ENCODE results near the gene DZIP1. TPM values are rescaled to one million over a fixed set of nuclear protein-coding genes. Genes with fewer than 3 reads are reported as not detected.

The DZIP1 gene
- total and polyA plus RNA-seq, 2 of the 13 experiments (the other 11 are each of a cell fraction or from before 2014, with no cell fraction given): 11.0 to 36.7 TPM

DNA sequence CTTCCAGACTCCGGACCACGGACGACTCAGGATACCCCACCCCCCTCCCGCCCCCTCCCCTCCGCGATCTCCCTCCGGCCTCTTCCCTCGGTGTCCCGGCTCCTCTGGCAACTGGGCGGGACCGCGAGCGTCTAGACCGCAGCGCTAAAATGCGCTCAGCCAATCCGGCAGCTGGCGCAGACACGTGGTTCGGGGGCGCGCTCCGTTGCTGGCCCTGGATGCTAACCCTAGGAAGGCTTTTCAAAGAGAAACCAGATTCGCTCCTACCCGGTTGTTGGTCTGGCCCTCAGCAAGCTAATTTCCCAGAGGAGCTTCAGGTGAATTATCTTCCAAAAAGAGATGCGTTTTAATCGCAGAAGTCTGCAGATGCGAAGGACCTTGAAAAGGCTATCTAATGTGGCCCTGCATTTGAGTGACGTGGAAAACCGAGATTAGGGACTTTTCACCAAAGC is at the start of gene DZIP1 (continued):
- TF ChIP-seq, protein P1, sequence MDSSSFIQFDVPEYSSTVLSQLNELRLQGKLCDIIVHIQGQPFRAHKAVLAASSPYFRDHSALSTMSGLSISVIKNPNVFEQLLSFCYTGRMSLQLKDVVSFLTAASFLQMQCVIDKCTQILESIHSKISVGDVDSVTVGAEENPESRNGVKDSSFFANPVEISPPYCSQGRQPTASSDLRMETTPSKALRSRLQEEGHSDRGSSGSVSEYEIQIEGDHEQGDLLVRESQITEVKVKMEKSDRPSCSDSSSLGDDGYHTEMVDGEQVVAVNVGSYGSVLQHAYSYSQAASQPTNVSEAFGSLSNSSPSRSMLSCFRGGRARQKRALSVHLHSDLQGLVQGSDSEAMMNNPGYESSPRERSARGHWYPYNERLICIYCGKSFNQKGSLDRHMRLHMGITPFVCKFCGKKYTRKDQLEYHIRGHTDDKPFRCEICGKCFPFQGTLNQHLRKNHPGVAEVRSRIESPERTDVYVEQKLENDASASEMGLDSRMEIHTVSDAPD (CRISPR knock-in tag; IDR thresholded peaks at IDR 0.05): no peak
- TF ChIP-seq RBM22 (optimal IDR thresholded peaks at IDR 0.05; ENCODE audit: low read length): no peak
- TF ChIP-seq ZNF460 (CRISPR knock-in tag; IDR thresholded peaks at IDR 0.05; ENCODE audit: borderline replicate concordance): no peak
- TF ChIP-seq SETDB1 (CRISPR knock-in tag; IDR thresholded peaks at IDR 0.05; ENCODE audit: borderline replicate concordance): no peak
- TF ChIP-seq, protein P2, sequence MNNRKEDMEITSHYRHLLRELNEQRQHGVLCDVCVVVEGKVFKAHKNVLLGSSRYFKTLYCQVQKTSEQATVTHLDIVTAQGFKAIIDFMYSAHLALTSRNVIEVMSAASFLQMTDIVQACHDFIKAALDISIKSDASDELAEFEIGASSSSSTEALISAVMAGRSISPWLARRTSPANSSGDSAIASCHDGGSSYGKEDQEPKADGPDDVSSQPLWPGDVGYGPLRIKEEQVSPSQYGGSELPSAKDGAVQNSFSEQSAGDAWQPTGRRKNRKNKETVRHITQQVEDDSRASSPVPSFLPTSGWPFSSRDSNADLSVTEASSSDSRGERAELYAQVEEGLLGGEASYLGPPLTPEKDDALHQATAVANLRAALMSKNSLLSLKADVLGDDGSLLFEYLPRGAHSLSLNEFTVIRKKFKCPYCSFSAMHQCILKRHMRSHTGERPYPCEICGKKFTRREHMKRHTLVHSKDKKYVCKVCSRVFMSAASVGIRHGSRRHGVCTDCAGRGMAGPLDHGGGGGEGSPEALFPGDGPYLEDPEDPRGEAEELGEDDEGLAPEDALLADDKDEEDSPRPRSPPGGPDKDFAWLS (CRISPR knock-in tag; IDR thresholded peaks at IDR 0.05; ENCODE audit: borderline replicate concordance): no peak
- TF ChIP-seq KLF15 (CRISPR knock-in tag; IDR thresholded peaks at IDR 0.05; ENCODE audit: borderline replicate concordance): no peak
- 0 out of 2 replicates have a peak, but pooled peaks have one; percentile 3 for TF ChIP-seq TGIF2 (CRISPR knock-in tag; IDR thresholded peaks at IDR 0.05)
- TF ChIP-seq ZBTB7B (CRISPR knock-in tag; IDR thresholded peaks at IDR 0.05): no peak; the same call in 1 of the 2 replicates
- peak; percentile 75 for TF ChIP-seq SAP130 (CRISPR knock-in tag; IDR thresholded peaks at IDR 0.05; ENCODE audit: low read depth)
- TF ChIP-seq DR1 (CRISPR knock-in tag; IDR thresholded peaks at IDR 0.05): peak; percentile 92
- 0 out of 2 replicates have a peak, but pooled peaks have one; percentile 7 for TF ChIP-seq KAT8 (CRISPR knock-in tag; IDR thresholded peaks at IDR 0.05)
- peak; percentile 94 for TF ChIP-seq RFXAP (CRISPR knock-in tag; IDR thresholded peaks at IDR 0.05; ENCODE audit: borderline replicate concordance)
- no peak for TF ChIP-seq HDAC6 (IDR thresholded peaks at IDR 0.05; ENCODE audit: low read depth, low read length)
- no peak for TF ChIP-seq YEATS4 (CRISPR knock-in tag; IDR thresholded peaks at IDR 0.05; ENCODE audit: borderline replicate concordance)
- TF ChIP-seq, protein P3, sequence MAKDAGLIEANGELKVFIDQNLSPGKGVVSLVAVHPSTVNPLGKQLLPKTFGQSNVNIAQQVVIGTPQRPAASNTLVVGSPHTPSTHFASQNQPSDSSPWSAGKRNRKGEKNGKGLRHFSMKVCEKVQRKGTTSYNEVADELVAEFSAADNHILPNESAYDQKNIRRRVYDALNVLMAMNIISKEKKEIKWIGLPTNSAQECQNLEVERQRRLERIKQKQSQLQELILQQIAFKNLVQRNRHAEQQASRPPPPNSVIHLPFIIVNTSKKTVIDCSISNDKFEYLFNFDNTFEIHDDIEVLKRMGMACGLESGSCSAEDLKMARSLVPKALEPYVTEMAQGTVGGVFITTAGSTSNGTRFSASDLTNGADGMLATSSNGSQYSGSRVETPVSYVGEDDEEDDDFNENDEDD (CRISPR knock-in tag; IDR thresholded peaks at IDR 0.05; ENCODE audit: borderline replicate concordance): peak; percentile 84; the same call in 1 of the 2 replicates
- peak; percentile 67 for TF ChIP-seq TAF1 (CRISPR knock-in tag; IDR thresholded peaks at IDR 0.05)
- TF ChIP-seq ZFAT (CRISPR knock-in tag; conservative IDR thresholded peaks at IDR 0.05): peak; percentile 93
- TF ChIP-seq PHF20 (CRISPR knock-in tag; IDR thresholded peaks at IDR 0.05): 0 out of 2 replicates have a peak, but pooled peaks have one; percentile 27
- no peak for TF ChIP-seq ZNF564 (CRISPR knock-in tag; IDR thresholded peaks at IDR 0.05)
- no peak for TF ChIP-seq ZNF432 (CRISPR knock-in tag; IDR thresholded peaks at IDR 0.05; ENCODE audit: borderline replicate concordance)
- TF ChIP-seq PAF1 (CRISPR knock-in tag; IDR thresholded peaks at IDR 0.05): no peak
- no peak for TF ChIP-seq ZNF782 (CRISPR knock-in tag; IDR thresholded peaks at IDR 0.05; ENCODE audit: borderline replicate concordance)
- TF ChIP-seq CHCHD3 (CRISPR knock-in tag; IDR thresholded peaks at IDR 0.05): 0 out of 2 replicates have a peak, but pooled peaks have one; percentile 46
- TF ChIP-seq NFE2L2 (IDR thresholded peaks at IDR 0.05; ENCODE audit: low read length): no peak
- no peak for TF ChIP-seq FOXJ3 (CRISPR knock-in tag; IDR thresholded peaks at IDR 0.05; ENCODE audit: borderline replicate concordance)
- TF ChIP-seq POLR2AphosphoS5 (IDR thresholded peaks at IDR 0.05; ENCODE audit: low read depth, low read length): peak; percentile 63; the same call in 1 of the 2 replicates
- 0 out of 2 replicates have a peak, but pooled peaks have one; percentile 30 for TF ChIP-seq ETV6 (CRISPR knock-in tag; conservative IDR thresholded peaks at IDR 0.05)
- TF ChIP-seq SP5 (CRISPR knock-in tag; IDR thresholded peaks at IDR 0.05; ENCODE audit: borderline replicate concordance, low read depth): peak; percentile 36; the same call in 1 of the 2 replicates
- no peak for TF ChIP-seq IRF2 (CRISPR knock-in tag; IDR thresholded peaks at IDR 0.05)

Data from HepG2 (cell line).